Mononuclear cell (primary cell): ENCODE data around the gene MMAA. TPM values are rescaled to one million over a fixed set of nuclear protein-coding genes. Genes with fewer than 3 reads are reported as not detected.
"Not testable (repeated sequence)": the region's sequence is repeated elsewhere in the genome, so short reads cannot be mapped to it uniquely, and the experiment has no call there.

ENCODE experiments used
- H3K27me3 ChIP-seq: 2 replicates; pipeline ENCODE4 v1.6.0; 2011; ENCODE audit warnings: low read length, control low read depth; ENCODE audit not compliant: insufficient read depth
- H3K4me1 ChIP-seq: 2 replicates; pipeline ENCODE4 v1.5.1; 2011; ENCODE audit warnings: mild to moderate bottlenecking, low read length, control low read depth; ENCODE audit not compliant: insufficient read depth
- H3K4me3 ChIP-seq: 2 replicates; pipeline ENCODE4 v1.5.1; 2011; ENCODE audit warnings: mild to moderate bottlenecking, low read length, moderate library complexity
- H3K9me3 ChIP-seq: 2 replicates; pipeline ENCODE4 v1.5.1; 2011; ENCODE audit warnings: low read depth, mild to moderate bottlenecking, control low read depth, low read length
- total RNA-seq: library from RNA; depleted of rRNA; stranded (reverse); fragments of >200 nt; gene quantifications from one replicate; pipeline ENCODE4 v1.2.3, GENCODE V29; 2012

MMAA gene
- total RNA-seq, 1 donor = 5.2 TPM

DNA sequence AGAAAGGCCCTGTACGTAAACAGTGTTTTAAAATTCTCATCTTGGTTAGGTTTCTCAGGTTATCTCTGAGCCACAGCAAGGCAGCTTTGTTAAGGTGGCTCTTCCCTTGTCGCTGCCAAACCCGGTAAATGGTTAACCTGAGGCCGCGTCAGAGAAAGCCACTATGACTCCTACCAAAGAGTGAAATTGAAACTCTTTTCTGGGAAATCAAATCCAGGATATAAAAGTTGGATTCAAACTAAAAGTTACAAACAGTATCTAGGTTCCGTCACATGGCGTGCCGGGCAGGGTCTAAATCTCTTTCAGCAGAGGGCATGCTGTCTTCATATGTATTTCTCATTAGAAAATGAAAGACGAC, 433 bp downstream of the MMAA start:
- peaks cover 23% of the 10 kb centered on the region for H3K4me1 ChIP-seq
- H3K27me3 ChIP-seq = no peaks in the 10 kb centered on the region
- peak overlapping the region; percentile 84 for H3K4me3 ChIP-seq
- no peaks in the 10 kb centered on the region for H3K9me3 ChIP-seq

DNA sequence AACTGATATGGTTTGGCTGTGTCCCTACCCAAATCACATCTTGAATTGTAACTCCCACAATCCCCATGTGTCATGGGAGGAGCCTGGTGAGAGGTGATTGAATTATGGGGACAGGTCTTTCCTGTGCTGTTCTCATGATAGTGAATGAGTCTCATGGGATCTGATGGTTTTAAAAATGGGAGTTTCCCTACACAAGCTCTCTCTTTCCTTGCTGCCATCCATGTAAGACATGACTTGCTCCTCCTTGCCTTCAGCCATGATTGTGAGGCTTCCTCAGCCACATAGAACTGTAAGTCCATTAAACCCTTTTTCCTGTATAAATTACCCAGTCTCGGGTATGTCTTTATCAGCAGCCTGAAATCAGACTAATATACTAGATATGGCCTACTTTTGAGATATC, 2.9 kb downstream of the MMAA start:
- not testable (repeated sequence) for H3K27me3 ChIP-seq, H3K9me3 ChIP-seq, H3K4me3 ChIP-seq
- peaks cover 31% of the 10 kb centered on the region for H3K4me1 ChIP-seq

DNA sequence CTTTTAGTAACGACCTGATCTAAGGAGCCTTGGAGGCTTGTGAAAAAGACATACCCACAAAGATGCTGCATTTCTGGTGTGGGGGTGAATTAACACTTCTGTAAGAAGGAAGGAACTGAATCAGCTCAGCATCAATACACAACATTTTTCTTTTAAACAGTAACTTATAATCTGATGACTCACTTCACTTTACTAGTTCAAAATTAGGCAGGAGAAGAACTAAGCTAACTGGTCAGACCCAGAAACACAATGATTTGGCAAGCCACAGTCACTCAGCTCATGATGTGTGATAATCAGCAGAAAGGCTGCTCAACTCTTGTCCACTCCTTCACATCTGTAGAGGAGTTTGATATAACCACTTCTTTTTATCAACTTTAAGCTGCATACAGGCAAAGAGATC, 4.6 kb downstream of the MMAA start:
- Histone ChIP-seq H3K27me3 (no peaks in the 10 kb centered on the region), H3K9me3 (no peaks in the 10 kb centered on the region), H3K4me1 (peaks cover 23% of the 10 kb centered on the region), H3K4me3 (no peak overlapping the region)

DNA sequence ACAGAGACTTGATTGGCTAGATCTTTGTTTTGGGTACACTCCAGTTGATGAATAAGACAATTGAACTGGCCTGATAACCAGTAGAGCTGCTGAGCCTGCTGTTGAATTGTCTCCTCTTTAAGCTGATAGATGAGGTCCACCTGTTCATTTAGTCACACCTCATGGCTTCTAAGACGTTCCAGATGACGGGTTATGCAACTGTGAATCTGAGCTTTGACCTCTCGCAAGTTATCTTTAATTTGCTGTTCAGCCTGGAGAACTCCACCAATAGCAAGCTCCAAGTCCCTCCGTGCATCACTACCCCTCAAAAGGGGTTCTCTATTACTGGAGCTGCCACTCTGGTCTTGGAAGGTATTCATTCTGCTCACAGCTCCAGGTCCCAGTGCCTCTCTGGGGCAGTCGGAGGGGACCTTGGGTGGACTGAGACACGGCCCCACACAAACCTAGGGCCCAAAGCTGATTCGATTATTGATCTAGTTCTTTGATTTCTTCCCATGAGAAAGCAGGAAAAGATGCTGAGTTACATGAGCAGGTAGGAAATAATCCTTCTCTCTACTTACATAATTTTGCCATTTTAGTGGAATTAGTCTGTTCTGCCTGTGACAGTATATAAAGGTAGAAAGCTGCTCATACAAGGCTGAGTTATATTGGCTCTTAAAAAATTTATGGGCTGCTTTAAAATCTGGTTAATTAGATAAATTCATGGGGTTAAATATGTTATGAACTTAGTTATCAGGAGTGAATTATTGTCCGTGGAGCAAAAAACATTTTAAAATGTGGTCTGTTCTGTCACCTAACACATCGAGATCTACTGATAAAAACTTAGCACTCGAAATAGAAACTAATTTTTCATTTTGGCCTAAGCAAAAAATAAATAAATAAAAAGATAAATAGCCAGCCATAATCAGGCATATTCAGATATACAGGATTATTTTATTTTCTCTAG, 6.8 kb downstream of the MMAA start:
- no peaks in the 10 kb centered on the region for H3K27me3 ChIP-seq
- no peaks in the 10 kb centered on the region for H3K9me3 ChIP-seq
- H3K4me1 ChIP-seq = peaks cover 15% of the 10 kb centered on the region
- H3K4me3 ChIP-seq = no peak overlapping the region

DNA sequence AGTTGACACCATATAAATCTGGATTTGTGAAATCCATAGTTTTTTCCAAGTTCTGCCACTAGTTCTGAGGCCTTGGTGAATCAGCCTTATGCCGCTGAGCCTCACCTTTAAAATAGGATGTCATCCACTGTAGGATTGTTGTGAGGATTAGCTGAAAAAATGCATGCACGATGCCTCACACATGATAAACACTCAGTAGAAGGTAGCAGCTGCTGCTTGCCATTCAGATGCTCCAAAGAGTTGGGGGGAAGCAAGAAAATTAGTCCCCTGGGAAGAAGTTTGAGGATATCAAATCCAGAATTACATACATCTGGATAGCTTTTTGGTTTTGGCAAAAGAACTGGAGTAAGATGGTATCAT, 7.4 kb downstream of the MMAA start:
- Histone ChIP-seq H3K4me1 (peaks cover 13% of the 10 kb centered on the region), H3K4me3 (no peak overlapping the region), H3K27me3 (no peaks in the 10 kb centered on the region)

DNA sequence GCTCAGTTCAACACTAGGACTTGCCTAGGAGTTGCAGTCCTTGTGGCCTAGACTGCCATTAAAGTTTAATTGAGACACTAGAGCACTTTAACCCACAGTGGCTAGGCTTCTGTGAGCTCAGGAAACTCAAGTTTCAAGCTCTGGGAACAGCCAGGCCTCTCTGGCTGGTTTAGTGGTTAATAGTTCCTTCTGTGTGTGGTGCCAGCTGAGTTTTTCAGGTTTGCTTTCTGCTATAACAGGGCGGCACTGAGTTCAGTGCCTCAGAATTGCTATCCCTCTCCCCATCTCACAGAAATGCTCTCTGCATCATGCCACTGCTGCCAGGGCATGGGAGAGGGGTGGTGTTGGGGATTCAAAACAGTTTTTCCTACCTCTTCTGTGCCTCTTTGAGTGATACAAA, 15.9 kb downstream of the MMAA start:
- Histone ChIP-seq H3K4me3 (no peak overlapping the region), H3K9me3 (no peaks in the 10 kb centered on the region), H3K27me3 (no peaks in the 10 kb centered on the region), H3K4me1 (no peaks in the 10 kb centered on the region)

More for the DNA sequence above, 7.4 kb downstream of the MMAA start:
- H3K9me3 ChIP-seq = no peaks in the 10 kb centered on the region

DNA sequence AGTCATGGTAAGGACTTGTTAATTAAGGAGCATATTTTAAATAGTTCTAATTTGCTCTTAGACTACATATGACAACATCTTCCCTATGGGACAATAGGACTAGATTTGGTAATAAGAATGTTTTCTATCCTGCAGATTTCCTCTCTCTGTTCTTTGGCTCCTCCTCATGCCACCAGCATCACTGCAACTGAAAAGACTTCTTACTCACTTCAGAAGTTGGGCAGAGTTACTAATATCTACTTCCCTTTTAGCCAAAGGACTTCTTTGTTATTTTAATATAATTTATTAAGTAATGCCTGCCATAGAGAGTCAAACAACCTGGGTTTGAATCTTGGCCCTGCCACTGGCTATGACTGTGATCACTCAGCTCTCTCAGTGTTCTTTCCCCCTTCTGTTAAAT, 16.4 kb downstream of the MMAA start:
- Histone ChIP-seq H3K27me3 (no peaks in the 10 kb centered on the region), H3K9me3 (no peaks in the 10 kb centered on the region), H3K4me1 (no peaks in the 10 kb centered on the region), H3K4me3 (no peak overlapping the region)

DNA sequence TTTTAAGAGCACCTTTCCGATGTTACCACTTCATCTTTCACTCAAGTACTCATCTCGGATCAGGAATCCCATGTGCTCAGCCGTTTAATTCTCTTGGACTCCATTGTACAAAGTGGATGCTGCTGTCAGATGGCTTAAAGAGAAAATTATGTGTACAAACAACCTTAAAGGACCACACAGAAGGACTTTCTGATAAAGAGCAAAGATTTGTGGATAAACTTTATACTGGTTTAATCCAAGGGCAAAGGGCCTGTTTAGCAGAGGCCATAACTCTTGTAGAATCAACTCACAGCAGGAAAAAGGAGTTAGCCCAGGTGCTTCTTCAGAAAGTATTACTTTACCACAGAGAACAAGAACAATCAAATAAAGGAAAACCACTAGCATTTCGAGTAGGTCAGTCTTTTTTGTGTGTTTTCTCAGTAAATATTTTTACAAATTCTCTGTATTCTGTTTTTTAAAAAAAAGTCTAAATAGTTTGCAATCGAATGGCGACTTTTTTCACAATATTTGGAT, 20.1 kb downstream of the MMAA start:
- Histone ChIP-seq H3K27me3 (no peaks in the 10 kb centered on the region), H3K4me1 (no peaks in the 10 kb centered on the region), H3K4me3 (no peak overlapping the region), H3K9me3 (no peaks in the 10 kb centered on the region)

DNA sequence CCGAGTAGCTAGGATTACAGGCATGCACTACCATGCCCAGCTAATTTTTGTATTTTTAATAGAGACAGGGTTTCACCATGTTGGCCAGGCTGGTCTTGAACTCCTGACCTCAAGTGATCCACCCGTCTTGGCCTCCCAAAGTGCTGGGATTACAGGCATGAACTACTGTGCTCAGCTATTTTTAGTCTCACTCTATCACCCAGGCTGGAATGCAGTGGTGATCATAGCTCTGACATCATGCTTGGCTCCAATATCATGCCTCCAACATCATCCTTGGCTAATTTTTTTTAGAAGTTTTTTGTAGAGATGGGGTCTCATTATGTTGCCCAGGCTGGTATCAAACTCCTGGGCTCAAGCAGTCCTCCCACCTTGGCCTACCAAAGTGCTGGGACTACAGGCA, 21.1 kb downstream of the MMAA start:
- not testable (repeated sequence) for H3K4me1 ChIP-seq, H3K9me3 ChIP-seq, H3K27me3 ChIP-seq, H3K4me3 ChIP-seq

DNA sequence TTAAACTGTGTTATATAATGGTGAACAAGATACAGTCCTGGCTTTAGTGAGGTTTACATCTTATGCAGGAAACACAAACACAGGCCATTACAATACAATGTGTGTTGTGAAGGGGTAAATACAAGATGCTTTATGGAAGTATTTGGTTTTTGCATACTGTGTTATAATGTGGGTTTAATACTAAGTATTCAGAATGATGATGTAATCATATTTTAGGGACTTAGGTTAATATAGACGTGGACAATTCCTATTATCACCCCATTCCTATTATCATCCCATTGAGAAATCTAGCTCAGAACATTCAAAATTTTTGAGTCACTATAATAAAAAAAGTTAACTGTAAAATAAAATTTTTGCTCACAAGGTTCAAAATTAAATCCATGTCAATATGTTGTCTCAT, 24.1 kb downstream of the MMAA start:
- no peaks in the 10 kb centered on the region for H3K9me3 ChIP-seq
- no peaks in the 10 kb centered on the region for H3K4me1 ChIP-seq
- no peak overlapping the region for H3K4me3 ChIP-seq
- H3K27me3 ChIP-seq = no peaks in the 10 kb centered on the region

DNA sequence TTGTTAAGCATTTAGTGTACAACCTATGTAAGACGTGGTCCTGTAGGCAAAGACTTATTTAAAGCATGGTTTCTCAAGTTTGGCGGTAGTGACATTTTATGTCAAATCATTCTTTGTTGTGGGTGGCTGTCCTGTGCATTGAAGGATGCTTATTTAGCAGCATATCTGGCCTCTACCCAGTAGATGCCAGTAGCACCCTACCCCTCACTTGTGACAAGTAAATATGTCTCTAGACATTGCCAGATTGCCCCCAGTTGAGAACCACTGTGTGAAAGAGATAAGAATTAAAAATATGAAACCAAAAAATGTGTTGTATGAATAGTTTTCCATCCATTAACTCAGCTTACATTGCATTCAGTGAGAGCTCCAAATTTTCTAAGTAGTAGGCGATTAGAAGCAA, 25.5 kb downstream of the MMAA start:
- no peaks in the 10 kb centered on the region for H3K27me3 ChIP-seq
- H3K4me1 ChIP-seq = no peaks in the 10 kb centered on the region
- no peaks in the 10 kb centered on the region for H3K9me3 ChIP-seq
- H3K4me3 ChIP-seq = no peak overlapping the region

DNA sequence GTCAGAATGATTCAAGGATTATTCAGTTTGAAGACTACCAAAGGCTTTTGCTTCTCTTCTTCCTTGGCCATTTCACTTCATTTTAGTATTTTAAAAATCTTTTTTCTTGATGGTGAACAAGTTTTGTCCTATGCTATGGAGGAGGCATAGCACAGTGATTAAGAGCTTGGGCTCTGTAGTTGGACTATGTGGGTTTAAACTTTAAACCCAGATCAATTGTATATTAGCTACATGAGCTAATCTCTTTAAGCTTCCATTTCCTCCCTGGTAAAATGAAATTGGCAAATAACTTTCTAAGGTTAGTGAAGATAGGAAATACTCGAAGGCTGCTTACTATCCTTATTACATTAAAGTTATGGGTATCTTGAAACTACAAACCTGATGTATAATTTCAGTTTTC, 37.0 kb downstream of the MMAA start:
- Histone ChIP-seq H3K4me3 (no peak overlapping the region), H3K4me1 (no peaks in the 10 kb centered on the region), H3K9me3 (no peaks in the 10 kb centered on the region), H3K27me3 (no peaks in the 10 kb centered on the region)

DNA sequence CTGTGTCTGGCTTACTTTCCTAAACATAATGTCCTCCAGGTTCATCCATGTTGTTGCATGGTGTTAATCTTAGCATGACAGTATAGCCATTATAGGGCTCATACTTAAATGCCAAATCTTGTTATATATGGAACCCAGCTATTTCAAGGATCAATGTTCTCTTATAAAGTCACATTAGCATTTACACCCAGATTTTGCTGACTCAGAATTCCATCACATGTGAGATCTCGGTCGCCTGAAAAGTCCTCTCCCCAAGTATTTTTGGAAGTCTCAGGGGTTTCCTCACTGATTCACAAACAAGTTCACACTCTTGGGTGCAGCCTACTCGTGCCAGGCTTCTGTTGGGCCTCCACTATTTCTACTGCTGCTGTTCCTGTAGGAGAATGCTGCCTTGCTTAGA, 40.9 kb downstream of the MMAA start:
- H3K4me3 ChIP-seq = no peak overlapping the region
- no peaks in the 10 kb centered on the region for H3K9me3 ChIP-seq
- no peaks in the 10 kb centered on the region for H3K27me3 ChIP-seq
- H3K4me1 ChIP-seq = no peaks in the 10 kb centered on the region

DNA sequence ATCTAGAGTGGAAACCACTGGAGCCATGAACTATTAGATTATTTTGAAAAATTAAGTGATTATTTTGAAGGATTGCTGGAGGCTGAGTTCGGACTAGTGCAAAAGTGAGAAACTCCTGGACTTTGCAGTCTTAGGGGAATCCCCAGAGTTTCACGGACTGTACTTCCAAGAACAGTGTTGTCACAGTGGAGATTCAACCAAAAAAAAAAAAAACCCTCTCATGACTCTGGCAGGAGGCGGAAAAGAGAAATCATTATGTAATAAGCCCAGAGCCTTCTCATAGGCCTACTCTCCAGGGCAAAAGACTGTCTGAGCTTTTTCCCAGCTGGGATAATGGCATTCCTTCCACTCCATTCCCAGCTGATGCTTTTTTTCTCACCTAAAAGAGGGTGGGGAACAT, 44.0 kb downstream of the MMAA start:
- Histone ChIP-seq H3K9me3 (no peaks in the 10 kb centered on the region), H3K27me3 (no peaks in the 10 kb centered on the region), H3K4me3 (no peak overlapping the region), H3K4me1 (no peaks in the 10 kb centered on the region)

DNA sequence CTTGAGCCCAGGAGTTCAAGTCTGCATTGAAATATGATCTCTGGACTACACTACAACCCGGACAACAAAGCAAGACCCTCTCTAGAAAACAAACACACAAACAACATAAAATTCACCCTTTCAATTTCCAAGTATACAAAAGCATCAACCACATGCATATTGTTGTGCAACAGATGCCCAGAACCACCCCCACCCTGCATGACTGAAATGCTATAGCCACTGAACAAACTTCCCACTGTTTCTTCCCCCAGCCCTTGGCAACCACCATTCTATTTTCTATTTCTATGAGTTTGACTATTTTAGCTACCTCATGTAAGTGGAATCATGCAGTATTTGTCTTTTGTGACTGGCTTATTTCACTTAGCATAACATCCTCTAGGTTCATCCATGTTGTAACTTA, 46.6 kb downstream of the MMAA start:
- no peaks in the 10 kb centered on the region for H3K4me1 ChIP-seq
- H3K27me3 ChIP-seq = no peaks in the 10 kb centered on the region
- H3K9me3 ChIP-seq = no peaks in the 10 kb centered on the region
- no peak overlapping the region for H3K4me3 ChIP-seq

DNA sequence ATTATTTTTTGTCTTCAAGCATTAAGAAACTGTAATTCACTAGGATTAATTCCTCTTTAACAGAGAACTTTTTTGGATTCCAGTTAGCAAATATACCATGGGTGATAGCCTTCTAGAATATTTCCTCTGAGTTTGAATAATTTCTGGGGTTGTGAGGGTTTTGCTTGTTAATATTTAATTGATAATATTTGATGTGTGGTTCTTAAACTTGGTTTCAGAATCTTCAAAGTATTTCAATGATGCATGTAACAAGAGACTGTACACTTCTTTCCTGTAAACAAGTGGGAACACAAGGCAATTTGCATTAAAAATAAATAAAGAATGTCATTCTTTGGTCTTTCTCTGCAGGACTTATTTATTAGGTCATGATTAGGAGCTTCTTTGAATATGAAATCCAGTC, 51.2 kb downstream of the MMAA start:
- Histone ChIP-seq H3K4me3 (no peak overlapping the region), H3K27me3 (no peaks in the 10 kb centered on the region), H3K4me1 (no peaks in the 10 kb centered on the region), H3K9me3 (no peaks in the 10 kb centered on the region)
